Kidney epithelial cell (primary cell): ENCODE results near the gene PACS2. TPM values are rescaled to one million over a fixed set of nuclear protein-coding genes. Genes with fewer than 3 reads are reported as not detected.
A peak's percentile ranks its signal among the peaks of the same experiment; 100 is the strongest.

Experiments
- DNase-seq: peaks from one replicate; pipeline ENCODE4 v3.0.0-alpha.2; 2010; ENCODE audit warnings: low read depth
- H3K27me3 ChIP-seq: 2 replicates; pipeline ENCODE4 v1.6.0; 2011; ENCODE audit warnings: low read length; ENCODE audit not compliant: control insufficient read depth, insufficient read depth
- H3K36me3 ChIP-seq: 2 replicates; pipeline ENCODE4 v1.5.1; 2011; ENCODE audit warnings: low read length; ENCODE audit not compliant: control insufficient read depth, insufficient read depth
- H3K4me3 ChIP-seq: 2 replicates; pipeline ENCODE4 v1.5.1; 2011; ENCODE audit warnings: low read depth, mild to moderate bottlenecking, control low read depth, low read length
- CTCF ChIP-seq: IDR thresholded peaks from 2 replicates; pipeline ENCODE4 v1.5.1; 2011; ENCODE audit warnings: mild to moderate bottlenecking, moderate library complexity, low read length, control low read depth, inconsistent platforms; ENCODE audit not compliant: insufficient read depth, poor library complexity, severe bottlenecking
- total RNA-seq: library from RNA; depleted of rRNA; stranded (reverse); fragments of >200 nt; gene quantifications from 2 replicates; pipeline ENCODE4 v1.2.3, GENCODE V29; 2015

The PACS2 gene
- total RNA-seq, 1 donor from 2014 or later, result 105 TPM

- Histone ChIP-seq H3K4me3 (no peak overlapping the region), H3K27me3 (no peaks in the 10 kb centered on the region), H3K36me3 (no peaks in the 10 kb centered on the region)
- TF ChIP-seq CTCF, result no peak
- no peak for DNase-seq
Observed at GRCh38 chr14:105280525-105280924, 34.0 kb upstream of the PACS2 start.

GRCh38 chr14:105281371-105282097 is 33.0 kb upstream of the PACS2 start:
- peak; percentile 53 for DNase-seq
- no peaks in the 10 kb centered on the region for H3K36me3 ChIP-seq
- peak; percentile 82 for TF ChIP-seq CTCF

GRCh38 chr14:105282098-105282725 is 32.3 kb upstream of the PACS2 start:
- H3K4me3 ChIP-seq, result no peak overlapping the region
- TF ChIP-seq CTCF, result no peak
- H3K27me3 ChIP-seq, result no peaks in the 10 kb centered on the region
- no peaks in the 10 kb centered on the region for H3K36me3 ChIP-seq
- no peak for DNase-seq

More at GRCh38 chr14:105281371-105282097, 33.0 kb upstream of the PACS2 start:
- H3K27me3 ChIP-seq, result no peaks in the 10 kb centered on the region
- no peak overlapping the region for H3K4me3 ChIP-seq

- H3K36me3 ChIP-seq, result no peaks in the 10 kb centered on the region
- no peak overlapping the region for H3K4me3 ChIP-seq
- no peak for TF ChIP-seq CTCF
- DNase-seq, result no peak
- H3K27me3 ChIP-seq, result no peaks in the 10 kb centered on the region
Observed at GRCh38 chr14:105283028-105283427, 31.5 kb upstream of the PACS2 start.

GRCh38 chr14:105283899-105284298 is 30.6 kb upstream of the PACS2 start:
- no peak overlapping the region for H3K4me3 ChIP-seq
- no peak for TF ChIP-seq CTCF
- H3K36me3 ChIP-seq, result no peaks in the 10 kb centered on the region
- DNase-seq, result no peak
- no peaks in the 10 kb centered on the region for H3K27me3 ChIP-seq
